ENCODE data around the gene DLG1.

Gene DLG1

DNA sequence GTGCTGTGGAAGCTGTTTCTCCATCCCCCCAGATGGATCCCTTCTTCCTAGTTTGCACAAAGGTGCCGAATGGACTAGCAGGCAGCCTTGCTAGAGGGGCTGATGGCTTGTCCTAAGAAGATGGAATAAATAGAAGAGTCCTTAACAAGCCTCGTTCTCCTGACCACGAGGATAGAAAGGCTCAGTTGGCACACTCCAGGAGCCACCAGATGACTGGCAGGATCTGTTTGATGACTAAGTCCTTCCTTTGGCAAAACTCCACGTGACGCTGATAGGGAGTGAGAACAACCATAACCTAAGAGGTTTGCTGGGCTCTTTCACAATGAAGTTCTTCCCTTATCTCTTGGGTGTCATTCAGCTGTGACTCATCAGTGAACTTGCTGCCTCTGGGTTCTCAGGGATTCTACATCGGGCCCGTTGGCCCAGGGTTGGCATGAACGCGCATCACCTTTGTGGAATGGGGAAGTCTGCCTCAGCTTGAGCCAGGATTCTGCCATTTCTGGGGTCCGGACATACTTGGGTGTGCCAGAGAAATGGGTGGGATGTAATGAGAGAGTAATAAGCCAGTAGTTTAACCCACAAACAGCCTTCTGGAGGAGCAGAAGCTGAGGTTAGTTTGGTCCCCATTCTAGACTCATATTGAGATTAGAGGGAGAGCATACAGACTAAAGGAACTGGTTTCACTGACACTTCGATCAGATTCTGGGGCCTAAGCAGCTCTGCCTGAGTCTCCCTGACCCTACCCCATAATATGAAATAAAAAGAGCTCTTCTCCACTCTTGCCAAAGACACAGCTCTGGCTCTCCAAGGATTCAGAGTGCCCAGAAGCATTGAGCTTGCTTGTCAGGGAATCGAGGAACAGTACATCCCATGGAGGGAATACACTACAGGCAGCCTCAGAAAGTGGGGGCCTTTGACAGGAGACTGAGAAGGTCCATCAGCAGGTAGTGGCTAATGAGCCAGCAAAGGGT, 266.8 kb downstream of the DLG1 start:
- TF ChIP-seq SIN3A (IDR thresholded peaks at IDR 0.05; ENCODE audit: borderline replicate concordance, insufficient read depth, low read length) (no peak), TAF1 (IDR thresholded peaks at IDR 0.05; ENCODE audit: borderline replicate concordance, insufficient read depth, low read length) (no peak), POLR2AphosphoS5 (IDR thresholded peaks at IDR 0.05; ENCODE audit: low read depth, low read length) (no peak), FOXP2 (optimal IDR thresholded peaks at IDR 0.05; ENCODE audit: borderline replicate concordance, extremely low read depth, extremely low read length, insufficient read depth) (no peak)
- TF ChIP-seq, protein P1, sequence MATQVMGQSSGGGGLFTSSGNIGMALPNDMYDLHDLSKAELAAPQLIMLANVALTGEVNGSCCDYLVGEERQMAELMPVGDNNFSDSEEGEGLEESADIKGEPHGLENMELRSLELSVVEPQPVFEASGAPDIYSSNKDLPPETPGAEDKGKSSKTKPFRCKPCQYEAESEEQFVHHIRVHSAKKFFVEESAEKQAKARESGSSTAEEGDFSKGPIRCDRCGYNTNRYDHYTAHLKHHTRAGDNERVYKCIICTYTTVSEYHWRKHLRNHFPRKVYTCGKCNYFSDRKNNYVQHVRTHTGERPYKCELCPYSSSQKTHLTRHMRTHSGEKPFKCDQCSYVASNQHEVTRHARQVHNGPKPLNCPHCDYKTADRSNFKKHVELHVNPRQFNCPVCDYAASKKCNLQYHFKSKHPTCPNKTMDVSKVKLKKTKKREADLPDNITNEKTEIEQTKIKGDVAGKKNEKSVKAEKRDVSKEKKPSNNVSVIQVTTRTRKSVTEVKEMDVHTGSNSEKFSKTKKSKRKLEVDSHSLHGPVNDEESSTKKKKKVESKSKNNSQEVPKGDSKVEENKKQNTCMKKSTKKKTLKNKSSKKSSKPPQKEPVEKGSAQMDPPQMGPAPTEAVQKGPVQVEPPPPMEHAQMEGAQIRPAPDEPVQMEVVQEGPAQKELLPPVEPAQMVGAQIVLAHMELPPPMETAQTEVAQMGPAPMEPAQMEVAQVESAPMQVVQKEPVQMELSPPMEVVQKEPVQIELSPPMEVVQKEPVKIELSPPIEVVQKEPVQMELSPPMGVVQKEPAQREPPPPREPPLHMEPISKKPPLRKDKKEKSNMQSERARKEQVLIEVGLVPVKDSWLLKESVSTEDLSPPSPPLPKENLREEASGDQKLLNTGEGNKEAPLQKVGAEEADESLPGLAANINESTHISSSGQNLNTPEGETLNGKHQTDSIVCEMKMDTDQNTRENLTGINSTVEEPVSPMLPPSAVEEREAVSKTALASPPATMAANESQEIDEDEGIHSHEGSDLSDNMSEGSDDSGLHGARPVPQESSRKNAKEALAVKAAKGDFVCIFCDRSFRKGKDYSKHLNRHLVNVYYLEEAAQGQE (IDR thresholded peaks at IDR 0.05; ENCODE audit: insufficient read depth in 1 of 2, low read depth in 2 of 2, low read length in 2 of 2), result no peak

DNA sequence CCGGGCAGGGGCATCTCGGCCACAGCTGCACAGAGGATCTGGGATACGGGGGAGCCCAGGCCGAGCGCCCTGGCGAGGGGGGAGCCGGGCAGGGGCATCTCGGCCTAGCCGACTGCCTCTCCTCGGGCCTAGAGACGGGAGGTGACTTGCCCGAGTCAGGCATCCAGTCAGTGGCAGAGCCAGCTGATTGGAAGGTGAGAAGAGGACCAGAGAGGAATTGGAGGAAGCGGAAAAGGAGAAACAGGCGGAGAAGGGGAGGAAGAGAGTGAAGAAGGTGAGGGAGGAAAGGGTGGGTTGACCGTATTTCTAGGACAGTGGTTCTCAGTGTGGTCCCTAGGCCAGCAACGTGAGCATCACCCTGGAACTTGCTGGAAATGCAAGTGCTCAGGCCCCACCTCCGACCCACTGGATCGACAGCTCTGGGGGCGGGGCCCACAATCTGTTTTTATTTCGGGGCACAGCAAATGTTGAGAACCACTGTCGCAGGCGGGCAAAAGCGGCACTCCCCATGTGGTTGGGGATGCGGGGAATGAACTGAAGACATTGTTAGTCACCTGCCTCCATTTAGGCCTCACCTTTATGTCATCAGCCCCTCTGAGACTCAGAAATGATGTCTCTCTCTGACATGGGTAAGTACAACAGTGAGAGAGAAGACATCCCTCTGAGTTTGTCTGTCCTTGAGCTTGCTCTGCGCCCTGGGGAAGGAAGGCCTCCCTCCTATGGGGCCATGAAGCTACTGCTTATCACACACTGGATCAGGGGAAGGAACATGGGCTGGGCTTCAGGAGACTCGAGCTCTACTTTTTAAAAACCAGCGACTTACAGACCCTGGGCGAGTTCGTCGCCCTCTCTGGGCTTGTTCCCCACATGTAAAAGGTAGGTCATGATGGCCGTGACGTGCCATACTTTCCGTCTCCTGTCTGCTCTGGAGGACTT, 267.8 kb downstream of the DLG1 start:
- TF ChIP-seq FOXP2 (optimal IDR thresholded peaks at IDR 0.05; ENCODE audit: borderline replicate concordance, extremely low read depth, extremely low read length, insufficient read depth) (no peak), POLR2AphosphoS5 (IDR thresholded peaks at IDR 0.05; ENCODE audit: low read depth, low read length) (no peak), SIN3A (IDR thresholded peaks at IDR 0.05; ENCODE audit: borderline replicate concordance, insufficient read depth, low read length) (no peak), TAF1 (IDR thresholded peaks at IDR 0.05; ENCODE audit: borderline replicate concordance, insufficient read depth, low read length) (no peak)
- TF ChIP-seq, protein P1 (IDR thresholded peaks at IDR 0.05; ENCODE audit: insufficient read depth in 1 of 2, low read depth in 2 of 2, low read length in 2 of 2), result no peak

DNA sequence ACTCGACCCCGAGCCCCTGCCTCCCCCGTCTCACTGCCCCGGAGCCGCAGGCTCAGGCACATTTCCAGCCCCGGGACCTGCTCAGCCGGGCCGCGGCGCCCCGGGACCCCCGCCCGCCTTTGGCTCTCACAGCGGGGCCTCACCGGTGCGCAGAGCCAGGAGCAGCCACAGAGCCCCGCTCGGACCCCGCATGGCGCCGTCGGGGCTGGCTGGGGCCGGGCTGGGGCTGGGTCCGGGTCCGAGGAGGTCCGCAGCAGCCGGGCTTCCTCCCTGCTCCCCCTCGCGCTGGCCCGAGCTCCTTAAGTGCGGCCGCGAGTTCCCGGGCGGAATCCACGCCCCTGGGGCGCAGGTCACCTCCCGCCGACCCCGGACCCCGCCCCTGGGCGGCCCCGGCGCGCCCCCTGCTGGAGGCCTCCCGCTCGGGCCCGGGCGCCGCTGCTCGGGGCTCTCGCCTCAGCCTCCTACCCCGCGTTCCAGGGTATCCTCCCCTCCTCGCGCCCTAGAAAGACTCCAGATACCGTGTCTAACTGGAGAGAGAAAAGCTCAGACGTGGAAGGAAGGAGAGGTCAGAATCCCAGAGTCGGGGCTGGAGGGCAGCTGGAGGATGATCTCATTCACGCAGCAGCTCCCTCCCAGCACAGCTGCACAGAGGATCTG, 268.8 kb downstream of the DLG1 start, which contains the start of gene MELTF:
Gene MELTF (minus strand): TSS at position 307 of the 657 bp plus-strand sequence. CDS start 115 bp downstream, at position 192.
- TF ChIP-seq POLR2AphosphoS5 (IDR thresholded peaks at IDR 0.05; ENCODE audit: low read depth, low read length) (peak; percentile 33; the same call in 1 of the 2 replicates), TAF1 (IDR thresholded peaks at IDR 0.05; ENCODE audit: borderline replicate concordance, insufficient read depth, low read length) (no peak), SIN3A (IDR thresholded peaks at IDR 0.05; ENCODE audit: borderline replicate concordance, insufficient read depth, low read length) (no peak), FOXP2 (optimal IDR thresholded peaks at IDR 0.05; ENCODE audit: borderline replicate concordance, extremely low read depth, extremely low read length, insufficient read depth) (peak; percentile 44)
- TF ChIP-seq, protein P1 (IDR thresholded peaks at IDR 0.05; ENCODE audit: insufficient read depth in 1 of 2, low read depth in 2 of 2, low read length in 2 of 2), result no peak

DNA sequence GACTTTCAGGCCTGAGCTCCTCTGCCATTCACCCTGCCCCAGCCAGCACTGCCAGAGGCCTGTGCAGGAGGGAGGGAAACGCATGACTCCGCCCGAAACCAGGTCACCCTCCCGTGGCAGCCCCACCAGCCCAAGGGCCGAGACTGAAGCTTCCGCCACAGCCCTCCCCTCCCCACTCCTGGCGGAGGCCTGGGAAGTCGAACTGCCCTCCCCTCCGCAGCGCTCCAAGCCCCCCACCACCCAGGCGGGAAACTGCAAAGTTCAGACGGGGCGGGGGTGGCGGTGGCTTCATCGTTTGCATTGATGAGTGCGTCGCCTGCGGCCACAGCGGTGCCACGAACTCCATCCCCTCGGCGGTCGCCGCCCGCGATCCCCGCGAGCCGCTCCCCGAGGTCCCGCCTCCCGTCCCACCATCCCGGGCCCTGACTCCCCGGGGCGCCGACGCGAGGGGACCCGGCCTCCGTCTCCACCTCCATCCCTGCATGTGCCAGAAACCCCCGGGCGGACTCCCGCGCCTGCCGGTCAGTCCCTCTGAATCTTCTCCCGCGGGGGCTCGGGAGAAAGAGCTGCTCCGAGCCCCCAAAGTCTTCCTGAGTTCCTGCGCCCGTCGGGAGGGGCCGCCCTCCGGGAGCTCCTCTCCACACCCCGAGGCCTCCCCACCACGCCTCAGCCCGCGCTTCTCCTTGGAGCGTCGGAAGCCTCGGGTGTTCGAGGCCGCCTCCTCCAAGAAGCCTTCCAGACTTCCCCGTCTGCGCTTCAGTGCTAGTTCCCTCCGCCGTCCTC, 269.5 kb downstream of the DLG1 start:
- no peak for TF ChIP-seq FOXP2 (optimal IDR thresholded peaks at IDR 0.05; ENCODE audit: borderline replicate concordance, extremely low read depth, extremely low read length, insufficient read depth)
- TF ChIP-seq POLR2AphosphoS5 (IDR thresholded peaks at IDR 0.05; ENCODE audit: low read depth, low read length), result no peak
